ENCODE data around the gene CCNT1.

Gene CCNT1

DNA sequence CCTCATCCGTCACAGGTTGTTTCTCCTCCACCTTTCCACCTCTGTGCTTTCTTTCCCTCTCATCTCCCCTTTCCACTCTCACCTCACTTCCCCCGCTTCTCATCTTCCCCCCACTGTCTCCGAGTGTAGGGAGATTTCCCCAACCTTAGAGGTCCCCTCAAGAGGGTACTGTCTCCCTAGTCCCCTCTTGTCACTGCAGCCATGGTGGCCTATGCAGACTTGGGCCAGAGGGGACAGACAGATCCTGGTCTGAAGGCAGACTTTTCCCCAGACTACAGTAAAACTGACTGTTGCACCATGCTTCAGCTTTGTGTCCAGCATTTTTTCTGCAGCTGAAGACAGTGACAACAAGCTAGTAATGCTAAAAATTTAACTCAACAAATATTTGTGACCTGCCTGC, 75.7 kb downstream of the CCNT1 start:
- DNase-seq (ENCODE audit: low read depth) = no peak
- TF ChIP-seq, protein P1, sequence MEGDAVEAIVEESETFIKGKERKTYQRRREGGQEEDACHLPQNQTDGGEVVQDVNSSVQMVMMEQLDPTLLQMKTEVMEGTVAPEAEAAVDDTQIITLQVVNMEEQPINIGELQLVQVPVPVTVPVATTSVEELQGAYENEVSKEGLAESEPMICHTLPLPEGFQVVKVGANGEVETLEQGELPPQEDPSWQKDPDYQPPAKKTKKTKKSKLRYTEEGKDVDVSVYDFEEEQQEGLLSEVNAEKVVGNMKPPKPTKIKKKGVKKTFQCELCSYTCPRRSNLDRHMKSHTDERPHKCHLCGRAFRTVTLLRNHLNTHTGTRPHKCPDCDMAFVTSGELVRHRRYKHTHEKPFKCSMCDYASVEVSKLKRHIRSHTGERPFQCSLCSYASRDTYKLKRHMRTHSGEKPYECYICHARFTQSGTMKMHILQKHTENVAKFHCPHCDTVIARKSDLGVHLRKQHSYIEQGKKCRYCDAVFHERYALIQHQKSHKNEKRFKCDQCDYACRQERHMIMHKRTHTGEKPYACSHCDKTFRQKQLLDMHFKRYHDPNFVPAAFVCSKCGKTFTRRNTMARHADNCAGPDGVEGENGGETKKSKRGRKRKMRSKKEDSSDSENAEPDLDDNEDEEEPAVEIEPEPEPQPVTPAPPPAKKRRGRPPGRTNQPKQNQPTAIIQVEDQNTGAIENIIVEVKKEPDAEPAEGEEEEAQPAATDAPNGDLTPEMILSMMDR (conservative IDR thresholded peaks at IDR 0.05; ENCODE audit: low read depth, low read length) = no peak

DNA sequence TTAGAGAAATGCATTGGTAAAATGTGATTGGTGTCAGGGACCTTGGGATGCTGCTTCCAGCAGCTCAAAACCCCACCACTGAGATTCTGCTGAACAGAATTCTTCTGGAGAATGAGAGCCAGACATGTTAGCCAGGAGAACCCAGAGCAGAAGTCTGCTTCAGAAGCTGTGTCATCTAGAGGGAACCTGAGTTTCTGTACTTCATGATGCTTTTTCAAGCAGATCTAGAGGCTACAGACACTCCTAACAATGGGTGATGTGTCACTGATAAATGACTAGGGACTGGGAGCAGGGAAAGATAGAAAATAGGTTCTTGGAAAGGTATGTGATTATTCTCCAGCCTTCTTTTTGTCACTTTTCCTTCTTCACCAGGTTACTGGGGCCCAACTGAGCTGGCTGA, 76.1 kb downstream of the CCNT1 start:
- TF ChIP-seq, protein P1 (conservative IDR thresholded peaks at IDR 0.05; ENCODE audit: low read depth, low read length) = no peak
- no peak for DNase-seq (ENCODE audit: low read depth)
- H3K4me3 ChIP-seq (ENCODE audit: low read length) = no peak overlapping the region

More for the DNA sequence above, 75.7 kb downstream of the CCNT1 start:
- H3K4me3 ChIP-seq (ENCODE audit: low read length) = no peak overlapping the region

Data from retinal pigment epithelial cell (primary cell).